SK-N-SH (cell line): ENCODE data around the gene PGK2. TPM values are rescaled to one million over a fixed set of nuclear protein-coding genes. Genes with fewer than 3 reads are reported as not detected.
"Not testable (repeated sequence)": the region's sequence is repeated elsewhere in the genome, so short reads cannot be mapped to it uniquely, and the experiment has no call there.

ENCODE experiments used
- CTCF ChIA-PET: fragments of 300-600, 350-600 bp; formaldehyde crosslinking; extraction: SDS; loops from one replicate; lab custom pipeline; 2021; lab: Yijun Ruan, JAX
- POLR2A ChIA-PET: fragments of 350-600 bp; sonication (Branson Sonifier 250); formaldehyde crosslinking; extraction: SDS; loops from one replicate; lab custom pipeline; 2020; ENCODE audit warnings: antibody characterized with exemption, inconsistent platforms; lab: Yijun Ruan, JAX
- DNase-seq: peaks from one replicate; pipeline ENCODE4 v3.0.0; 2012
- H2AFZ ChIP-seq: fragments of 200-600 bp; sonication (generic); 2 replicates; pipeline ENCODE4 v1.8.1; 2016; ENCODE audit warnings: antibody characterized with exemption, mild to moderate bottlenecking, low read depth
- H3F3A ChIP-seq: fragments of 200-600 bp; sonication (generic); replicated peaks from 2 replicates; pipeline ENCODE3; 2016; ENCODE audit warnings: antibody characterized with exemption, mild to moderate bottlenecking; ENCODE audit not compliant: insufficient read depth
- H3K27ac ChIP-seq, 2 experiments: fragments of 200-500 bp in 1 of 2; fragments of 200-600 bp in 1 of 2; sonication (Bioruptor generic) in 1 of 2; sonication (generic), shearing (Covaris generic) in 1 of 2; 2 replicates each; pipeline versions ENCODE4 v1.5.1 to v1.6.1; 2014 to 2016; ENCODE audit warnings: low read depth in 2 of 2, inconsistent platforms in 1 of 2, low read length in 1 of 2, mild to moderate bottlenecking in 1 of 2, mixed read lengths in 1 of 2
- H3K27me3 ChIP-seq: fragments of 200-600 bp; sonication (generic), shearing (Covaris generic); 2 replicates; pipeline ENCODE4 v1.6.1; 2016; ENCODE audit warnings: mixed run types; ENCODE audit not compliant: insufficient read depth
- H3K36me3 ChIP-seq, 2 experiments: fragments of 200-500 bp in 1 of 2; fragments of 200-600 bp in 1 of 2; sonication (Bioruptor generic) in 1 of 2; sonication (generic) in 1 of 2; replicated peaks in 1 of 2; 2 replicates each; pipeline versions ENCODE3 to v1.5.1; 2014 to 2016; ENCODE audit warnings: low read length in 1 of 2, mild to moderate bottlenecking in 1 of 2; ENCODE audit not compliant: insufficient read depth in 2 of 2, control insufficient read depth in 1 of 2
- H3K4me1 ChIP-seq, 2 experiments: fragments of 200-500 bp in 1 of 2; fragments of 200-600 bp in 1 of 2; sonication (Bioruptor generic) in 1 of 2; sonication (generic), shearing (Covaris generic) in 1 of 2; 2 replicates each; pipeline versions ENCODE4 v1.5.1 to v1.6.1; 2014 to 2016; ENCODE audit warnings: low read depth in 1 of 2, low read length in 1 of 2, mixed run types in 1 of 2; ENCODE audit not compliant: insufficient read depth in 2 of 2, control insufficient read depth in 1 of 2
- H3K4me2 ChIP-seq: fragments of 200-600 bp; sonication (generic), shearing (Covaris generic); 2 replicates; pipeline ENCODE4 v1.6.1; 2017; ENCODE audit warnings: mixed run types
- H3K4me3 ChIP-seq, 2 experiments: fragments of 200-500 bp in 1 of 2; fragments of 200-600 bp in 1 of 2; sonication (Bioruptor generic) in 1 of 2; sonication (generic), shearing (Covaris generic) in 1 of 2; 2 replicates each; pipeline versions ENCODE4 v1.5.1 to v1.8.1; 2014 to 2016; ENCODE audit warnings: low read depth in 2 of 2, inconsistent platforms in 1 of 2, low read length in 1 of 2, mild to moderate bottlenecking in 1 of 2, mixed read lengths in 1 of 2, moderate library complexity in 1 of 2
- H3K79me2 ChIP-seq: fragments of 200-600 bp; sonication (generic); 2 replicates; pipeline ENCODE4 v1.8.1; 2017; ENCODE audit warnings: mild to moderate bottlenecking; ENCODE audit not compliant: insufficient read depth
- H3K9ac ChIP-seq: fragments of 200-600 bp; sonication (generic); 2 replicates; pipeline ENCODE4 v1.6.1; 2017; ENCODE audit warnings: mixed run types
- H3K9me2 ChIP-seq: fragments of 200-600 bp; sonication (generic); 2 replicates; pipeline ENCODE4 v1.6.1; 2017; ENCODE audit warnings: mixed run types
- H3K9me3 ChIP-seq: fragments of 200-600 bp; sonication (generic); 2 replicates; pipeline ENCODE4 v1.6.1; 2017; ENCODE audit warnings: mixed run types, mild to moderate bottlenecking, moderate library complexity
- H4K20me1 ChIP-seq: fragments of 200-600 bp; sonication (generic); 2 replicates; pipeline ENCODE4 v1.6.1; 2017; ENCODE audit warnings: mild to moderate bottlenecking, mixed run types; ENCODE audit not compliant: insufficient read depth
- EP300 ChIP-seq, 2 experiments: IDR thresholded peaks; 2 replicates each; pipeline versions ENCODE4 v1.4.0 to v1.6.1; 2012; ENCODE audit warnings: borderline replicate concordance in 1 of 2, low read depth in 1 of 2, low read length in 1 of 2
- FOXM1 ChIP-seq: IDR thresholded peaks from 2 replicates; pipeline ENCODE4 v1.4.0; 2012; ENCODE audit warnings: low read depth, mild to moderate bottlenecking
- MXI1 ChIP-seq: IDR thresholded peaks from 2 replicates; pipeline ENCODE4 v1.6.1; 2012; ENCODE audit warnings: mild to moderate bottlenecking, low read depth, low read length, improper control_type of control experiment
- RFX5 ChIP-seq: IDR thresholded peaks from 2 replicates; pipeline ENCODE4 v1.6.1; 2012; ENCODE audit warnings: mild to moderate bottlenecking, improper control_type of control experiment, low read length
- SMC3 ChIP-seq: IDR thresholded peaks from 2 replicates; pipeline ENCODE4 v1.6.1; 2012; ENCODE audit warnings: low read depth, low read length, improper control_type of control experiment
- YY1 ChIP-seq: IDR thresholded peaks from 2 replicates; pipeline ENCODE4 v1.4.0; 2012; ENCODE audit warnings: low read depth, mild to moderate bottlenecking
- WGBS: methylation state at CpG from one replicate; pipeline ENCODE4 v1.1.6; 2017; ENCODE audit warnings: low lambda C conversion rate; 5-methylcytosine and 5-hydroxymethylcytosine counted together
- polyA plus RNA-seq, 3 experiments: library from polyadenylated mRNA; depleted of rRNA; stranded (reverse); fragments of >200 nt; gene quantifications; 2 replicates each; pipeline ENCODE4 v1.2.3, GENCODE V29; 2012
- TF ChIP-seq, protein P1 (sequence below): fragments of 150-350 bp; IDR thresholded peaks from 2 replicates; pipeline ENCODE4 v1.6.1; 2016; ENCODE audit warnings: mild to moderate bottlenecking, low read depth, low read length
- TF ChIP-seq, protein P2 (sequence below): IDR thresholded peaks from 2 replicates; pipeline ENCODE4 v1.6.1; 2012; ENCODE audit warnings: mild to moderate bottlenecking, low read depth, low read length, moderate library complexity

PGK2 gene
- polyA plus RNA-seq, 1 of the 3 experiments (the other 2 are of a cell fraction), result not detected

DNA sequence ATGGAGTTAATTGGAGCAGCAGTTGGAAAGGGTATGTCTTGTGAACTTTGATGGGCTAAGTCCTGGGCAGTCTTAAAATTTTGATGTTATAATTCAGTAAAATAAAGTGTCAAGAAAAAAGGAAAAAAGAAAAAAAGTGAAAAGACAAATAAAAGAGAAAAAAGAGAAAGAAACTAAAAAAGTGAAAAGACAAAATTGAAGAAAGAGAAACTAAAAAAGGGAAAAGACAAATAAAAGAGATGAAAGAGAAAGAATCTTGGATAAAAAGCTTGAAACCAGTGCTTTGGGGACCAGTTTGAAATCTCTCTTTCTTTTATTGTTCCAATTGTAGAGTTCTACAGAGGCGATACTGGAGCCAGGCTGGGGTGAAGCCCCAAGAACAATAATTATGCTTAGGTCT lies 12.0 kb upstream of the PGK2 start:
- Histone ChIP-seq H3F3A (no peaks in the 10 kb centered on the region), H4K20me1 (no peaks in the 10 kb centered on the region), H3K27ac (no peak overlapping the region), H3K27me3 (no peaks in the 10 kb centered on the region), H3K4me2 (no peak overlapping the region), H3K9ac (no peak overlapping the region), H3K36me3 (no peaks in the 10 kb centered on the region), H3K79me2 (no peaks in the 10 kb centered on the region), H3K9me3 (no peaks in the 10 kb centered on the region), H3K4me1 (no peaks in the 10 kb centered on the region), H3K9me2 (no peaks in the 10 kb centered on the region), H2AFZ (no peak overlapping the region), H3K4me3 (no peak overlapping the region)
- WGBS, result 22% methylated on average over 1 of the region's 1 CpG
- DNase-seq, result no peak
- TF ChIP-seq FOXM1, result no peak
- TF ChIP-seq EP300 (IDR thresholded peaks at IDR 0.05; ENCODE audit: borderline replicate concordance in 1 of 2, low read depth in 1 of 2, low read length in 1 of 2), result no peak
- TF ChIP-seq, protein P1, sequence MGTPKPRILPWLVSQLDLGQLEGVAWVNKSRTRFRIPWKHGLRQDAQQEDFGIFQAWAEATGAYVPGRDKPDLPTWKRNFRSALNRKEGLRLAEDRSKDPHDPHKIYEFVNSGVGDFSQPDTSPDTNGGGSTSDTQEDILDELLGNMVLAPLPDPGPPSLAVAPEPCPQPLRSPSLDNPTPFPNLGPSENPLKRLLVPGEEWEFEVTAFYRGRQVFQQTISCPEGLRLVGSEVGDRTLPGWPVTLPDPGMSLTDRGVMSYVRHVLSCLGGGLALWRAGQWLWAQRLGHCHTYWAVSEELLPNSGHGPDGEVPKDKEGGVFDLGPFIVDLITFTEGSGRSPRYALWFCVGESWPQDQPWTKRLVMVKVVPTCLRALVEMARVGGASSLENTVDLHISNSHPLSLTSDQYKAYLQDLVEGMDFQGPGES, result no peak
- TF ChIP-seq RFX5, result no peak
- ChIA-PET CTCF (no interaction called here), POLR2A (no interaction called here)

DNA sequence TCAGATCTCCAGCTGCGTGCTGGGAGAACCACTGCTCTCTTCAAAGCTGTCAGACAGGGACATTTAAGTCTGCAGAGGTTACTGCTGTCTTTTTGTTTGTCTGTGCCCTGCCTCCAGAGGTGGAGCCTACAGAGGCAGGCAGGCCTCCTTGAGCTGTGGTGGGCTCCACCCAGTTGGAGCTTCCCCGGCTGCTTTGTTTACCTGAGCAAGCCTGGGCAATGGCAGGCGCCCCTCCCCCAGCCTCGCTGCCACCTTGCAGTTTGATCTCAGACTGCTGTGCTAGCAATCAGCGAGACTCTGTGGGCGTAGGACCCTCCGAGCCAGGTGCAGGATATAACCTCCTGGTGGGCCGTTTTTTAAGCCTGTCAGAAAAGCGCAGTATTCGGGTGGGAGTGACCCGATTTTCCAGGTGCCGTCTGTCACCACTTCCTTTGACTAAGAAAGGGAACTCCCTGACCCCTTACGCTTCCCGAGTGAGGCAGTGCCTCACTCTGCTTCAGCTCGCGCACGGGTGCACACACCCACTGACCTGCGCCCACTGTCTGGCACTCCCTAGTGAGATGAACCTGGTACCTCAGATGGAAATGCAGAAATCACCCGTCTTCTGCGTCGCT lies 9.9 kb upstream of the PGK2 start:
- H3K9me2 ChIP-seq, H4K20me1 ChIP-seq, H3K79me2 ChIP-seq, DNase-seq, H3K36me3 ChIP-seq, H3K9ac ChIP-seq, H2AFZ ChIP-seq, H3K27me3 ChIP-seq, H3K4me2 ChIP-seq, H3K27ac ChIP-seq, POLR2A ChIA-PET, CTCF ChIA-PET, H3K4me1 ChIP-seq, H3K4me3 ChIP-seq, H3F3A ChIP-seq, H3K9me3 ChIP-seq: not testable (repeated sequence)
- 49% methylated on average over 4 of the region's 21 CpGs for WGBS

DNA sequence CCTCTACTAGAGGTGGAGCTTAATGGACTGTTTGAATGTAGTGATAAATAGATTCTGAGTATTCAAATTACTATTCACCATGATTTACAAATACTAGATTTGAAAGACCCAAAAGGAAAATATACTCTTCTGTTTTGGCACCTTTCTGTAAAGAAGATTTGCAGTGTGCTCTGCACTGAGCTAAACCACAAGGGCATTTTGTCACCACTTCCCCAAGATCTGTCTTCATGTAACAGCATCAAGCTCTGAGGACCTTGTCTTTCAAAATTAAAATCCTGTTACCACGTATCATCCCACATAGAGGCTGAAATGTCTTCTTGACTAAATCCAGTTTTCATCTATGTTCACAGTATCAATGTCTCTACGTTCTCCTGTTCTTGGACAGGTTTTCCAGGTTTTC lies 3.3 kb upstream of the PGK2 start:
- no peaks in the 10 kb centered on the region for H3K9me3 ChIP-seq
- no peak overlapping the region for H2AFZ ChIP-seq
- no peak for TF ChIP-seq MXI1
- no peak for TF ChIP-seq SMC3
- TF ChIP-seq, protein P2, sequence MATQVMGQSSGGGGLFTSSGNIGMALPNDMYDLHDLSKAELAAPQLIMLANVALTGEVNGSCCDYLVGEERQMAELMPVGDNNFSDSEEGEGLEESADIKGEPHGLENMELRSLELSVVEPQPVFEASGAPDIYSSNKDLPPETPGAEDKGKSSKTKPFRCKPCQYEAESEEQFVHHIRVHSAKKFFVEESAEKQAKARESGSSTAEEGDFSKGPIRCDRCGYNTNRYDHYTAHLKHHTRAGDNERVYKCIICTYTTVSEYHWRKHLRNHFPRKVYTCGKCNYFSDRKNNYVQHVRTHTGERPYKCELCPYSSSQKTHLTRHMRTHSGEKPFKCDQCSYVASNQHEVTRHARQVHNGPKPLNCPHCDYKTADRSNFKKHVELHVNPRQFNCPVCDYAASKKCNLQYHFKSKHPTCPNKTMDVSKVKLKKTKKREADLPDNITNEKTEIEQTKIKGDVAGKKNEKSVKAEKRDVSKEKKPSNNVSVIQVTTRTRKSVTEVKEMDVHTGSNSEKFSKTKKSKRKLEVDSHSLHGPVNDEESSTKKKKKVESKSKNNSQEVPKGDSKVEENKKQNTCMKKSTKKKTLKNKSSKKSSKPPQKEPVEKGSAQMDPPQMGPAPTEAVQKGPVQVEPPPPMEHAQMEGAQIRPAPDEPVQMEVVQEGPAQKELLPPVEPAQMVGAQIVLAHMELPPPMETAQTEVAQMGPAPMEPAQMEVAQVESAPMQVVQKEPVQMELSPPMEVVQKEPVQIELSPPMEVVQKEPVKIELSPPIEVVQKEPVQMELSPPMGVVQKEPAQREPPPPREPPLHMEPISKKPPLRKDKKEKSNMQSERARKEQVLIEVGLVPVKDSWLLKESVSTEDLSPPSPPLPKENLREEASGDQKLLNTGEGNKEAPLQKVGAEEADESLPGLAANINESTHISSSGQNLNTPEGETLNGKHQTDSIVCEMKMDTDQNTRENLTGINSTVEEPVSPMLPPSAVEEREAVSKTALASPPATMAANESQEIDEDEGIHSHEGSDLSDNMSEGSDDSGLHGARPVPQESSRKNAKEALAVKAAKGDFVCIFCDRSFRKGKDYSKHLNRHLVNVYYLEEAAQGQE, result no peak
- TF ChIP-seq YY1, result no peak
- no peaks in the 10 kb centered on the region for H3K9me2 ChIP-seq
- H3K9ac ChIP-seq, result no peak overlapping the region
- no peaks in the 10 kb centered on the region for H3K27me3 ChIP-seq
- no peak overlapping the region for H3K4me2 ChIP-seq
- no peak overlapping the region for H3K4me3 ChIP-seq
- H3K36me3 ChIP-seq, result no peaks in the 10 kb centered on the region
- DNase-seq, result no peak
- no peaks in the 10 kb centered on the region for H3K79me2 ChIP-seq
- no peaks in the 10 kb centered on the region for H3F3A ChIP-seq
- no peaks in the 10 kb centered on the region for H4K20me1 ChIP-seq
- no peak overlapping the region for H3K27ac ChIP-seq
- POLR2A ChIA-PET, result no interaction called here
- CTCF ChIA-PET, result interaction anchor here (0.6 kb wide), 1 partner anchor 16 kb away, joined by 3 read pairs; no protein-coding TSS in a partner anchor
- no peaks in the 10 kb centered on the region for H3K4me1 ChIP-seq
- WGBS, result 0% methylated on average over 2 of the region's 2 CpGs
